ENCODE data around the gene CHRNE. TPM values are rescaled to one million over a fixed set of nuclear protein-coding genes. Genes with fewer than 3 reads are reported as not detected.

The CHRNE gene
- polyA plus RNA-seq, 1 donor (not counting 4 experiments of a cell fraction or from before 2014, with no cell fraction given) = 0.04 TPM

DNA sequence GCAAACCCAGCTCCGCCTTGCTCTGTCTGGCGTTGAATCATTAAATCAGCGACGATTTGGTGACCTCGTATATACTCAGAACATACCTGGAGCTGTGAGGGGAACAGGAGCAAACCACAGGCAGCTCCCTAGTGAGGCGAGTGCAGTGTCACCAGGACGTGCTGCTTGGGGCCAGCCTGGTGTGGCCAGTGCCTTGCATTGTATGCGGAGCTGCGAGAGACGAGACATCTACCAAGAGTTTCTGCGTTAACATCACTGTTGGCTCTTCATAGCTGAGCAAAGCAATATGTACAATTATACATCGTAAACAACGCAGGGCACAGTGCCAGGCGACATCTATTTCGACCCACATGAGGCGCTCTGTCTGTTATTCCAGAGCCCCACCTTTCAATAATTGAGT, 41.8 kb downstream of the CHRNE start:
- TF ChIP-seq EZH2 (IDR thresholded peaks at IDR 0.05; ENCODE audit: low read length) = no peak
- TF ChIP-seq, protein P1, sequence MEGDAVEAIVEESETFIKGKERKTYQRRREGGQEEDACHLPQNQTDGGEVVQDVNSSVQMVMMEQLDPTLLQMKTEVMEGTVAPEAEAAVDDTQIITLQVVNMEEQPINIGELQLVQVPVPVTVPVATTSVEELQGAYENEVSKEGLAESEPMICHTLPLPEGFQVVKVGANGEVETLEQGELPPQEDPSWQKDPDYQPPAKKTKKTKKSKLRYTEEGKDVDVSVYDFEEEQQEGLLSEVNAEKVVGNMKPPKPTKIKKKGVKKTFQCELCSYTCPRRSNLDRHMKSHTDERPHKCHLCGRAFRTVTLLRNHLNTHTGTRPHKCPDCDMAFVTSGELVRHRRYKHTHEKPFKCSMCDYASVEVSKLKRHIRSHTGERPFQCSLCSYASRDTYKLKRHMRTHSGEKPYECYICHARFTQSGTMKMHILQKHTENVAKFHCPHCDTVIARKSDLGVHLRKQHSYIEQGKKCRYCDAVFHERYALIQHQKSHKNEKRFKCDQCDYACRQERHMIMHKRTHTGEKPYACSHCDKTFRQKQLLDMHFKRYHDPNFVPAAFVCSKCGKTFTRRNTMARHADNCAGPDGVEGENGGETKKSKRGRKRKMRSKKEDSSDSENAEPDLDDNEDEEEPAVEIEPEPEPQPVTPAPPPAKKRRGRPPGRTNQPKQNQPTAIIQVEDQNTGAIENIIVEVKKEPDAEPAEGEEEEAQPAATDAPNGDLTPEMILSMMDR (optimal IDR thresholded peaks at IDR 0.05 in 1 of 3, IDR thresholded peaks at IDR 0.05 in 1 of 3, conservative IDR thresholded peaks at IDR 0.05 in 1 of 3; ENCODE audit: extremely low read depth in 1 of 3, insufficient read depth in 2 of 3, low read length in 3 of 3) = no peak
- no peaks in the 10 kb centered on the region for H3K9me3 ChIP-seq (ENCODE audit: control insufficient read depth, low read depth, low read length)
- no peak overlapping the region for H2AFZ ChIP-seq (ENCODE audit: control insufficient read depth, low read length)
- H3K4me2 ChIP-seq (ENCODE audit: control insufficient read depth, extremely low read depth, insufficient read depth, low read depth, low read length) = peak overlapping the region; percentile 92
- dilution Hi-C loops (cut with MboI; ENCODE audit: extremely low pct_ligation_motif_present, low sequenced_read_pairs) = no loop called here
- no peaks in the 10 kb centered on the region for H3K27me3 ChIP-seq (ENCODE audit: control insufficient read depth, extremely low read depth, insufficient read depth, low read length)
- peaks cover 60% of the 10 kb centered on the region for H3K4me1 ChIP-seq (ENCODE audit: control insufficient read depth, extremely low read depth, insufficient read depth, low read length)
- DNase-seq (ENCODE audit: low read depth, low spot score) (no peak), FAIRE-seq (peak; percentile 55)
- H3K9me1 ChIP-seq (ENCODE audit: control insufficient read depth, extremely low read depth, insufficient read depth, low read length) = no peaks in the 10 kb centered on the region
- peak overlapping the region; percentile 69 to 90 (median 77) for H3K4me3 ChIP-seq (ENCODE audit: control insufficient read depth in 2 of 3, extremely low read depth in 1 of 3, insufficient read depth in 2 of 3, low read depth in 1 of 3, low read length in 3 of 3)
- peak overlapping the region; percentile 90 for H3K27ac ChIP-seq (ENCODE audit: control insufficient read depth, insufficient read depth, low read length)
- peaks cover 6 to 19% of the 10 kb centered on the region in 2 experiments for H3K36me3 ChIP-seq (ENCODE audit: control insufficient read depth in 2 of 2, extremely low read depth in 1 of 2, insufficient read depth in 2 of 2, low read length in 2 of 2)
- no peaks in the 10 kb centered on the region for H4K20me1 ChIP-seq (ENCODE audit: control insufficient read depth, extremely low read depth, insufficient read depth, low read length)
- peak overlapping the region; percentile 83 for H3K9ac ChIP-seq (ENCODE audit: control insufficient read depth, extremely low read depth, insufficient read depth, low read length)
- H3K79me2 ChIP-seq (ENCODE audit: control insufficient read depth, insufficient read depth, low read length) = peaks cover 77% of the 10 kb centered on the region

DNA sequence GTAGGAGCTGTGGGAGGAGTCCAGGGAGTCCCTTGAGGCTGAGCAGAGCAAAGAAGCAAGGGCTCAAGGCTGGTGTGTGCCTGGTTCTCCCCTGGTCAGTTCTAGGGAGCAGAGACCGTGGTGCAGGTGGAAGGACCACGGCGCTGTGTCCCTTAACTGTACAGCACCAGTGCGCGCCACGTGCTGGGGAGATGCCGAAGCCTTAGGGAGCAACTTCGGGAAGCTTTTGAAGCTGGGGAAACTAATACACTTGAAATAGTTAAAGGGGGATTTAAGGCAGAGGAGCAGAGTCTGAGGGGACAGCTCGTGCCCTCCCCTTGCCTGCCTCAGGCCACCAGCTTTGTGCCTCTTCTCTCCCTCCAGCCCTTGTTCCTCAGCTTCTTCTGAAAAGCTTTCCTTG, 42.2 kb downstream of the CHRNE start:
- Histone ChIP-seq H3K9me1 (ENCODE audit: control insufficient read depth, extremely low read depth, insufficient read depth, low read length) (no peaks in the 10 kb centered on the region), H3K79me2 (ENCODE audit: control insufficient read depth, insufficient read depth, low read length) (peaks cover 77% of the 10 kb centered on the region), H3K36me3 (ENCODE audit: control insufficient read depth in 2 of 2, extremely low read depth in 1 of 2, insufficient read depth in 2 of 2, low read length in 2 of 2) (peaks cover 6 to 19% of the 10 kb centered on the region in 2 experiments), H3K27ac (ENCODE audit: control insufficient read depth, insufficient read depth, low read length) (peak overlapping the region; percentile 90), H3K4me3 (ENCODE audit: control insufficient read depth in 2 of 3, extremely low read depth in 1 of 3, insufficient read depth in 2 of 3, low read depth in 1 of 3, low read length in 3 of 3) (peak overlapping the region; percentile 69 to 90 (median 77)), H3K27me3 (ENCODE audit: control insufficient read depth, extremely low read depth, insufficient read depth, low read length) (no peaks in the 10 kb centered on the region), H2AFZ (ENCODE audit: control insufficient read depth, low read length) (no peak overlapping the region), H3K9ac (ENCODE audit: control insufficient read depth, extremely low read depth, insufficient read depth, low read length) (peak overlapping the region; percentile 83), H3K4me1 (ENCODE audit: control insufficient read depth, extremely low read depth, insufficient read depth, low read length) (peaks cover 61% of the 10 kb centered on the region), H3K9me3 (ENCODE audit: control insufficient read depth, low read depth, low read length) (no peaks in the 10 kb centered on the region), H3K4me2 (ENCODE audit: control insufficient read depth, extremely low read depth, insufficient read depth, low read depth, low read length) (peak overlapping the region; percentile 92), H4K20me1 (ENCODE audit: control insufficient read depth, extremely low read depth, insufficient read depth, low read length) (no peaks in the 10 kb centered on the region)
- TF ChIP-seq, protein P1 (optimal IDR thresholded peaks at IDR 0.05 in 1 of 3, IDR thresholded peaks at IDR 0.05 in 1 of 3, conservative IDR thresholded peaks at IDR 0.05 in 1 of 3; ENCODE audit: extremely low read depth in 1 of 3, insufficient read depth in 2 of 3, low read length in 3 of 3) = no peak
- no peak for TF ChIP-seq EZH2 (IDR thresholded peaks at IDR 0.05; ENCODE audit: low read length)
- DNase-seq (ENCODE audit: low read depth, low spot score) = no peak
- no peak for FAIRE-seq
- dilution Hi-C loops (cut with MboI; ENCODE audit: extremely low pct_ligation_motif_present, low sequenced_read_pairs) = no loop called here

Data from keratinocyte (primary cell).